Neural cell (in vitro differentiated cells): ENCODE data around the gene PERCC1. TPM values are rescaled to one million over a fixed set of nuclear protein-coding genes. Genes with fewer than 3 reads are reported as not detected.

Source experiments
- H2AFZ ChIP-seq: fragments of 200-600, 300-800 bp; sonication (generic), shearing (Covaris generic); 2 replicates; pipeline ENCODE4 v1.6.0; 2014; ENCODE audit warnings: low read depth, mild to moderate bottlenecking, antibody characterized with exemption, low read length, moderate library complexity
- H3F3A ChIP-seq: fragments of 200-600 bp; shearing (Covaris generic); 2 replicates; pipeline ENCODE4 v1.6.1; 2016; ENCODE audit warnings: mild to moderate bottlenecking, moderate library complexity, mixed read lengths, antibody characterized with exemption, low read length; ENCODE audit not compliant: insufficient read depth, poor library complexity, severe bottlenecking
- H3K27ac ChIP-seq: fragments of 200-600, 300-800 bp; sonication (generic), shearing (Covaris generic); 2 replicates; pipeline ENCODE4 v1.5.1; 2014; ENCODE audit warnings: mild to moderate bottlenecking, low read length, moderate library complexity
- H3K27me3 ChIP-seq: fragments of 300-800, 200-600 bp; sonication (generic), shearing (Covaris generic); 2 replicates; pipeline ENCODE4 v1.6.0; 2014; ENCODE audit warnings: mild to moderate bottlenecking, low read depth, low read length, moderate library complexity; ENCODE audit not compliant: insufficient read depth
- H3K36me3 ChIP-seq: fragments of 300-800, 200-600 bp; sonication (generic), shearing (Covaris generic); 2 replicates; pipeline ENCODE4 v1.5.1; 2014; ENCODE audit warnings: mild to moderate bottlenecking, antibody characterized with exemption, low read length, moderate library complexity; ENCODE audit not compliant: insufficient read depth
- H3K4me2 ChIP-seq: fragments of 300-800, 200-600 bp; sonication (generic), shearing (Covaris generic); 2 replicates; pipeline ENCODE4 v1.6.0; 2014; ENCODE audit warnings: mild to moderate bottlenecking, low read length
- H3K4me3 ChIP-seq: fragments of 300-800, 200-600 bp; sonication (generic), shearing (Covaris generic); 2 replicates; pipeline ENCODE4 v1.5.1; 2014; ENCODE audit warnings: mild to moderate bottlenecking, low read length, moderate library complexity
- H3K79me2 ChIP-seq: fragments of 200-600 bp; shearing (Covaris generic); replicated peaks from 2 replicates; pipeline ENCODE4 v1.6.0; 2014; ENCODE audit warnings: mild to moderate bottlenecking, low read length, moderate library complexity; ENCODE audit not compliant: insufficient read depth
- H3K9ac ChIP-seq: fragments of 300-800, 200-600 bp; sonication (generic), shearing (Covaris generic); 2 replicates; pipeline ENCODE4 v1.6.1; 2016; ENCODE audit warnings: mild to moderate bottlenecking, low read length, mixed read lengths
- H3K9me2 ChIP-seq: fragments of 200-600 bp; shearing (Covaris generic); 2 replicates; pipeline ENCODE4 v1.6.1; 2016; ENCODE audit warnings: mild to moderate bottlenecking, low read length, mixed read lengths; ENCODE audit not compliant: insufficient read depth
- H3K9me3 ChIP-seq: fragments of 200-600, 300-800 bp; sonication (generic), shearing (Covaris generic); 2 replicates; pipeline ENCODE4 v1.6.1; 2016; ENCODE audit warnings: mild to moderate bottlenecking, mixed run types, low read length, moderate library complexity, mixed read lengths
- H4K20me1 ChIP-seq: fragments of 200-600 bp; shearing (Covaris generic); 2 replicates; pipeline ENCODE4 v1.6.1; 2016; ENCODE audit warnings: mild to moderate bottlenecking, mixed run types; ENCODE audit not compliant: insufficient read depth
- EP300 ChIP-seq: fragments of 450-650 bp; conservative IDR thresholded peaks from 2 replicates; pipeline ENCODE4 v1.6.1; 2014; ENCODE audit warnings: antibody characterized with exemption, mild to moderate bottlenecking, moderate library complexity; ENCODE audit not compliant: poor library complexity, severe bottlenecking
- EZH2 ChIP-seq: fragments of 200-600, 300-800 bp; shearing (Covaris generic), sonication (generic); IDR thresholded peaks from 2 replicates; pipeline ENCODE4 v1.6.1; 2014; ENCODE audit warnings: antibody characterized with exemption, low read length, borderline replicate concordance, mild to moderate bottlenecking; ENCODE audit not compliant: insufficient read depth, poor library complexity, severe bottlenecking
- MXI1 ChIP-seq: fragments of 450-650 bp; conservative IDR thresholded peaks from 2 replicates; pipeline ENCODE4 v1.6.1; 2014; ENCODE audit warnings: antibody characterized with exemption, mild to moderate bottlenecking; ENCODE audit not compliant: poor library complexity, severe bottlenecking
- POLR2AphosphoS5 ChIP-seq: IDR thresholded peaks from 2 replicates; pipeline ENCODE4 v1.6.1; 2012
- RAD21 ChIP-seq: fragments of 450-650 bp; conservative IDR thresholded peaks from 2 replicates; pipeline ENCODE4 v1.6.1; 2014; ENCODE audit warnings: antibody characterized with exemption, mild to moderate bottlenecking, moderate library complexity
- SMC3 ChIP-seq: fragments of 450-650 bp; conservative IDR thresholded peaks from 2 replicates; pipeline ENCODE4 v1.6.1; 2014; ENCODE audit warnings: antibody characterized with exemption, mild to moderate bottlenecking, moderate library complexity; ENCODE audit not compliant: poor library complexity
- TAF1 ChIP-seq: IDR thresholded peaks from 2 replicates; pipeline ENCODE4 v1.6.1; 2012; ENCODE audit warnings: low read depth
- polyA plus RNA-seq: library from polyadenylated mRNA; depleted of rRNA; stranded (reverse); fragments of >200 nt; gene quantifications from 2 replicates; pipeline ENCODE4 v1.2.3, GENCODE V29; 2014
- TF ChIP-seq, protein P1 (sequence below): IDR thresholded peaks from 2 replicates; pipeline ENCODE4 v1.6.1; 2012; ENCODE audit warnings: borderline replicate concordance
- TF ChIP-seq, protein P2 (sequence below): fragments of 450-650 bp; IDR thresholded peaks from 2 replicates; pipeline ENCODE4 v1.5.1; 2014; ENCODE audit warnings: antibody characterized with exemption, mild to moderate bottlenecking, moderate library complexity; ENCODE audit not compliant: poor library complexity, severe bottlenecking

The PERCC1 gene
- polyA plus RNA-seq, 1 donor from 2014 or later, result not detected

DNA sequence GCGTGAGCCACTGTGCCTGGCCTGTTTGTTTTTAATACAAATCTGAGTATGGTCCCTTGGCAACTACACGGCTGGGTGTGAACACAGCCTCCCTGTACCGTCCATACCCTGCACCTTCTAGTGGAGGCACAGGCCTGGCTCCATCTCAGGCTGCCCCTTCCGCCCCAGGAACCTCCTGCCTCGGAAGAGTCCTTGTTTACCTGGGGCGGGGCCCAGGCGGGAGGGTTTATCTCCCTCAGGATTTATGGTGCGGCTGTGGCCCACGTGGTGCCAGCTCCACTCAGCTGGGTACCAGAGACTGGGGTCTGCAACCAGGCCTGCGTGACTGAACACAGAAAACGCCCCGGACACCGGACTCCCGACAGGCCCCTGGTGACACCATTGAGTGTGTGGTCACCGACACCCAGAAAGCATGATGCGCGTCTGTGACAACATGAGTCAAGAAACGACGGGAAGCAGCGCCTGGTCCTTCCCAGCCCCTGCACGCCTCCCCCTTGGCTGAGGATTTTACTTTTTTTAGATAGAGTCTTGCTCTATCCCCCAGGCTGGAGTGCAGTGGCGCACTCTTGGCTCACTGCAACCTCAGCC is 35.3 kb upstream of the PERCC1 start:
- TF ChIP-seq TAF1 (no peak), POLR2AphosphoS5 (no peak), RAD21 (no peak), EP300 (no peak), MXI1 (no peak), SMC3 (no peak), EZH2 (no peak)
- TF ChIP-seq, protein P1, sequence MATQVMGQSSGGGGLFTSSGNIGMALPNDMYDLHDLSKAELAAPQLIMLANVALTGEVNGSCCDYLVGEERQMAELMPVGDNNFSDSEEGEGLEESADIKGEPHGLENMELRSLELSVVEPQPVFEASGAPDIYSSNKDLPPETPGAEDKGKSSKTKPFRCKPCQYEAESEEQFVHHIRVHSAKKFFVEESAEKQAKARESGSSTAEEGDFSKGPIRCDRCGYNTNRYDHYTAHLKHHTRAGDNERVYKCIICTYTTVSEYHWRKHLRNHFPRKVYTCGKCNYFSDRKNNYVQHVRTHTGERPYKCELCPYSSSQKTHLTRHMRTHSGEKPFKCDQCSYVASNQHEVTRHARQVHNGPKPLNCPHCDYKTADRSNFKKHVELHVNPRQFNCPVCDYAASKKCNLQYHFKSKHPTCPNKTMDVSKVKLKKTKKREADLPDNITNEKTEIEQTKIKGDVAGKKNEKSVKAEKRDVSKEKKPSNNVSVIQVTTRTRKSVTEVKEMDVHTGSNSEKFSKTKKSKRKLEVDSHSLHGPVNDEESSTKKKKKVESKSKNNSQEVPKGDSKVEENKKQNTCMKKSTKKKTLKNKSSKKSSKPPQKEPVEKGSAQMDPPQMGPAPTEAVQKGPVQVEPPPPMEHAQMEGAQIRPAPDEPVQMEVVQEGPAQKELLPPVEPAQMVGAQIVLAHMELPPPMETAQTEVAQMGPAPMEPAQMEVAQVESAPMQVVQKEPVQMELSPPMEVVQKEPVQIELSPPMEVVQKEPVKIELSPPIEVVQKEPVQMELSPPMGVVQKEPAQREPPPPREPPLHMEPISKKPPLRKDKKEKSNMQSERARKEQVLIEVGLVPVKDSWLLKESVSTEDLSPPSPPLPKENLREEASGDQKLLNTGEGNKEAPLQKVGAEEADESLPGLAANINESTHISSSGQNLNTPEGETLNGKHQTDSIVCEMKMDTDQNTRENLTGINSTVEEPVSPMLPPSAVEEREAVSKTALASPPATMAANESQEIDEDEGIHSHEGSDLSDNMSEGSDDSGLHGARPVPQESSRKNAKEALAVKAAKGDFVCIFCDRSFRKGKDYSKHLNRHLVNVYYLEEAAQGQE, result no peak
- TF ChIP-seq, protein P2, sequence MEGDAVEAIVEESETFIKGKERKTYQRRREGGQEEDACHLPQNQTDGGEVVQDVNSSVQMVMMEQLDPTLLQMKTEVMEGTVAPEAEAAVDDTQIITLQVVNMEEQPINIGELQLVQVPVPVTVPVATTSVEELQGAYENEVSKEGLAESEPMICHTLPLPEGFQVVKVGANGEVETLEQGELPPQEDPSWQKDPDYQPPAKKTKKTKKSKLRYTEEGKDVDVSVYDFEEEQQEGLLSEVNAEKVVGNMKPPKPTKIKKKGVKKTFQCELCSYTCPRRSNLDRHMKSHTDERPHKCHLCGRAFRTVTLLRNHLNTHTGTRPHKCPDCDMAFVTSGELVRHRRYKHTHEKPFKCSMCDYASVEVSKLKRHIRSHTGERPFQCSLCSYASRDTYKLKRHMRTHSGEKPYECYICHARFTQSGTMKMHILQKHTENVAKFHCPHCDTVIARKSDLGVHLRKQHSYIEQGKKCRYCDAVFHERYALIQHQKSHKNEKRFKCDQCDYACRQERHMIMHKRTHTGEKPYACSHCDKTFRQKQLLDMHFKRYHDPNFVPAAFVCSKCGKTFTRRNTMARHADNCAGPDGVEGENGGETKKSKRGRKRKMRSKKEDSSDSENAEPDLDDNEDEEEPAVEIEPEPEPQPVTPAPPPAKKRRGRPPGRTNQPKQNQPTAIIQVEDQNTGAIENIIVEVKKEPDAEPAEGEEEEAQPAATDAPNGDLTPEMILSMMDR, result no peak
- Histone ChIP-seq H3K4me2 (no peak overlapping the region), H3F3A (no peaks in the 10 kb centered on the region), H3K79me2 (no peaks in the 10 kb centered on the region), H3K36me3 (no peaks in the 10 kb centered on the region), H3K9me3 (no peaks in the 10 kb centered on the region), H3K9ac (no peak overlapping the region), H4K20me1 (no peaks in the 10 kb centered on the region), H3K9me2 (no peaks in the 10 kb centered on the region), H2AFZ (no peak overlapping the region), H3K4me3 (no peak overlapping the region), H3K27ac (no peak overlapping the region), H3K27me3 (no peaks in the 10 kb centered on the region)

DNA sequence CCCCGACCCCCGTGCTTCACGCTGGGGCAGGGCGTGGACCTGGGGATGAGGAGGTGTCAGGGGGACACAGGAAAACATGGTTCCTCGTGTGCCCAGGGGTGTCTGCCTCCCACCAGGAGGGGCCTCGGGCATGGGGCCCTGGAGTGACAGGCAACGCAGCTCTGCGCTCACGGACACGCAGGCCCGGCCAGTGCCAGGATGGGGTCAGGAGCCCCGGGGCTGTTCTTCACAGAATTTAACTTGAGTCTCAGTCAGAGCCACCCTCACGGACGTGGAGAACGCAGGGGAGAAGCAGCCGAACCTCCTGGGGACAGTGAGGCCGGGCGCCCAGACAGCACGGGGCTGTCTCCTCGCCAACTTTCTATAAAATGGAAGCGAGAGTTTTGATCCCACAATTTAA is 33.1 kb upstream of the PERCC1 start:
- Histone ChIP-seq H3K27me3 (no peaks in the 10 kb centered on the region), H3K4me3 (no peak overlapping the region), H3K9me3 (no peaks in the 10 kb centered on the region), H3K79me2 (no peaks in the 10 kb centered on the region), H2AFZ (no peak overlapping the region), H3F3A (no peaks in the 10 kb centered on the region), H3K9me2 (no peaks in the 10 kb centered on the region), H3K4me2 (no peak overlapping the region), H4K20me1 (no peaks in the 10 kb centered on the region), H3K36me3 (no peaks in the 10 kb centered on the region), H3K27ac (no peak overlapping the region), H3K9ac (no peak overlapping the region)
- TF ChIP-seq POLR2AphosphoS5 (no peak), EZH2 (no peak), SMC3 (no peak), EP300 (no peak), TAF1 (no peak), MXI1 (no peak), RAD21 (no peak)
- TF ChIP-seq, protein P1, result no peak
- TF ChIP-seq, protein P2, result no peak
